ENCODE data around the gene GIPC1.
"Not testable (repeated sequence)": the region's sequence is repeated elsewhere in the genome, so short reads cannot be mapped to it uniquely, and the experiment has no call there.

Gene GIPC1

GRCh38 chr19:14463747-14464146 is 32.2 kb downstream of the GIPC1 start:
- no peak overlapping the region for H2BK12ac ChIP-seq (ENCODE audit: low read length)
- peaks cover 0 to 3% of the 10 kb centered on the region in 2 experiments for H3K4me1 ChIP-seq (ENCODE audit: control insufficient read depth in 1 of 2, insufficient read depth in 2 of 2, low read length in 2 of 2)
- H3K4me3 ChIP-seq (ENCODE audit: low read depth, low read length): no peak overlapping the region
- DNase-seq: no peak
- H4K12ac ChIP-seq (ENCODE audit: low read depth, low read length): no peak overlapping the region
- no peaks in the 10 kb centered on the region for H3K79me2 ChIP-seq (ENCODE audit: control insufficient read depth, insufficient read depth, low read length, poor library complexity)
- H3K9me3 ChIP-seq (ENCODE audit: insufficient read depth, low read depth, low read length): no peaks in the 10 kb centered on the region
- no peak overlapping the region for H2BK5ac ChIP-seq (ENCODE audit: low read depth, low read length, poor library complexity)
- H2AFZ ChIP-seq (ENCODE audit: insufficient read depth, low read length, poor library complexity): no peak overlapping the region
- no peak overlapping the region for H3K14ac ChIP-seq (ENCODE audit: low read length)
- H4K8ac ChIP-seq (ENCODE audit: low read depth, low read length): no peak overlapping the region
- H3K27ac ChIP-seq (ENCODE audit: low read depth, low read length): no peak overlapping the region
- no peak overlapping the region for H3K23ac ChIP-seq (ENCODE audit: low read length)
- no peak overlapping the region for H3K4me2 ChIP-seq (ENCODE audit: low read length)
- no peak overlapping the region for H2BK120ac ChIP-seq (ENCODE audit: insufficient read depth, low read length, poor library complexity)
- no peak overlapping the region for H3K9ac ChIP-seq (ENCODE audit: low read length)
- no peaks in the 10 kb centered on the region for H3K79me1 ChIP-seq (ENCODE audit: low read length)
- no peaks in the 10 kb centered on the region for H3K27me3 ChIP-seq (ENCODE audit: insufficient read depth, low read length)
- H3K36me3 ChIP-seq (ENCODE audit: control insufficient read depth in 1 of 2, insufficient read depth in 2 of 2, low read length in 2 of 2): no peaks in the 10 kb centered on the region
- H3K4ac ChIP-seq (ENCODE audit: low read depth, low read length): no peak overlapping the region
- no CpG with 5 or more reads among the region's 21 CpGs for WGBS (ENCODE audit: extremely low coverage, insufficient coverage, insufficient read length)
- H2AK5ac ChIP-seq (ENCODE audit: low read length): no peak overlapping the region
- H3K18ac ChIP-seq (ENCODE audit: low read length): no peak overlapping the region
- H4K91ac ChIP-seq (ENCODE audit: low read depth, low read length): no peak overlapping the region

- not testable (repeated sequence) for H2BK5ac ChIP-seq (ENCODE audit: low read depth, low read length, poor library complexity); H3K4ac ChIP-seq (ENCODE audit: low read depth, low read length); H4K91ac ChIP-seq (ENCODE audit: low read depth, low read length); H3K23ac ChIP-seq (ENCODE audit: low read length); H4K8ac ChIP-seq (ENCODE audit: low read depth, low read length); DNase-seq; H3K9me3 ChIP-seq (ENCODE audit: insufficient read depth, low read depth, low read length); H3K79me1 ChIP-seq (ENCODE audit: low read length); H4K12ac ChIP-seq (ENCODE audit: low read depth, low read length); H2AK5ac ChIP-seq (ENCODE audit: low read length); H2AFZ ChIP-seq (ENCODE audit: insufficient read depth, low read length, poor library complexity); H2BK12ac ChIP-seq (ENCODE audit: low read length); H3K4me2 ChIP-seq (ENCODE audit: low read length); H3K4me3 ChIP-seq (ENCODE audit: low read depth, low read length); H3K27ac ChIP-seq (ENCODE audit: low read depth, low read length); H3K36me3 ChIP-seq (ENCODE audit: control insufficient read depth in 1 of 2, insufficient read depth in 2 of 2, low read length in 2 of 2); H3K14ac ChIP-seq (ENCODE audit: low read length); H3K79me2 ChIP-seq (ENCODE audit: control insufficient read depth, insufficient read depth, low read length, poor library complexity); H3K27me3 ChIP-seq (ENCODE audit: insufficient read depth, low read length); H3K18ac ChIP-seq (ENCODE audit: low read length); H3K4me1 ChIP-seq (ENCODE audit: control insufficient read depth in 1 of 2, insufficient read depth in 2 of 2, low read length in 2 of 2); H2BK120ac ChIP-seq (ENCODE audit: insufficient read depth, low read length, poor library complexity); H3K9ac ChIP-seq (ENCODE audit: low read length)
- no CpG with 5 or more reads among the region's 7 CpGs for WGBS (ENCODE audit: extremely low coverage, insufficient coverage, insufficient read length)
Observed at GRCh38 chr19:14462401-14462800, 33.5 kb downstream of the GIPC1 start.

GRCh38 chr19:14460935-14461334 is 35.0 kb downstream of the GIPC1 start:
- H2BK12ac ChIP-seq (ENCODE audit: low read length): no peak overlapping the region
- no peaks in the 10 kb centered on the region for H3K79me2 ChIP-seq (ENCODE audit: control insufficient read depth, insufficient read depth, low read length, poor library complexity)
- H3K4me1 ChIP-seq (ENCODE audit: control insufficient read depth in 1 of 2, insufficient read depth in 2 of 2, low read length in 2 of 2): peaks cover 0 to 3% of the 10 kb centered on the region in 2 experiments
- no peak overlapping the region for H3K4me2 ChIP-seq (ENCODE audit: low read length)
- H4K12ac ChIP-seq (ENCODE audit: low read depth, low read length): no peak overlapping the region
- H3K4ac ChIP-seq (ENCODE audit: low read depth, low read length): no peak overlapping the region
- H2AFZ ChIP-seq (ENCODE audit: insufficient read depth, low read length, poor library complexity): no peak overlapping the region
- H4K8ac ChIP-seq (ENCODE audit: low read depth, low read length): no peak overlapping the region
- H3K4me3 ChIP-seq (ENCODE audit: low read depth, low read length): no peak overlapping the region
- H4K91ac ChIP-seq (ENCODE audit: low read depth, low read length): no peak overlapping the region
- H2BK120ac ChIP-seq (ENCODE audit: insufficient read depth, low read length, poor library complexity): no peak overlapping the region
- DNase-seq: no peak
- no peak overlapping the region for H3K9ac ChIP-seq (ENCODE audit: low read length)
- H3K27me3 ChIP-seq (ENCODE audit: insufficient read depth, low read length): no peaks in the 10 kb centered on the region
- H3K9me3 ChIP-seq (ENCODE audit: insufficient read depth, low read depth, low read length): no peaks in the 10 kb centered on the region
- H3K79me1 ChIP-seq (ENCODE audit: low read length): no peaks in the 10 kb centered on the region
- H3K23ac ChIP-seq (ENCODE audit: low read length): no peak overlapping the region
- 100% methylated on average over 1 of the region's 2 CpGs for WGBS (ENCODE audit: extremely low coverage, insufficient coverage, insufficient read length)
- H2BK5ac ChIP-seq (ENCODE audit: low read depth, low read length, poor library complexity): no peak overlapping the region
- H3K18ac ChIP-seq (ENCODE audit: low read length): no peak overlapping the region
- no peak overlapping the region for H2AK5ac ChIP-seq (ENCODE audit: low read length)
- H3K36me3 ChIP-seq (ENCODE audit: control insufficient read depth in 1 of 2, insufficient read depth in 2 of 2, low read length in 2 of 2): no peaks in the 10 kb centered on the region
- no peak overlapping the region for H3K14ac ChIP-seq (ENCODE audit: low read length)
- no peak overlapping the region for H3K27ac ChIP-seq (ENCODE audit: low read depth, low read length)

- H3K9ac ChIP-seq (ENCODE audit: low read length): no peak overlapping the region
- H3K27me3 ChIP-seq (ENCODE audit: insufficient read depth, low read length): no peaks in the 10 kb centered on the region
- H2AFZ ChIP-seq (ENCODE audit: insufficient read depth, low read length, poor library complexity): no peak overlapping the region
- no peak overlapping the region for H2BK5ac ChIP-seq (ENCODE audit: low read depth, low read length, poor library complexity)
- H3K79me1 ChIP-seq (ENCODE audit: low read length): no peaks in the 10 kb centered on the region
- H4K91ac ChIP-seq (ENCODE audit: low read depth, low read length): no peak overlapping the region
- H3K4ac ChIP-seq (ENCODE audit: low read depth, low read length): no peak overlapping the region
- no peak for DNase-seq
- H3K9me3 ChIP-seq (ENCODE audit: insufficient read depth, low read depth, low read length): no peaks in the 10 kb centered on the region
- H3K14ac ChIP-seq (ENCODE audit: low read length): no peak overlapping the region
- no peak overlapping the region for H2BK12ac ChIP-seq (ENCODE audit: low read length)
- H3K4me1 ChIP-seq (ENCODE audit: control insufficient read depth in 1 of 2, insufficient read depth in 2 of 2, low read length in 2 of 2): peaks cover 0 to under 1% of the 10 kb centered on the region in 2 experiments
- H2AK5ac ChIP-seq (ENCODE audit: low read length): no peak overlapping the region
- H3K27ac ChIP-seq (ENCODE audit: low read depth, low read length): no peak overlapping the region
- no peak overlapping the region for H4K8ac ChIP-seq (ENCODE audit: low read depth, low read length)
- H3K4me3 ChIP-seq (ENCODE audit: low read depth, low read length): no peak overlapping the region
- H3K79me2 ChIP-seq (ENCODE audit: control insufficient read depth, insufficient read depth, low read length, poor library complexity): no peaks in the 10 kb centered on the region
- no peaks in the 10 kb centered on the region for H3K36me3 ChIP-seq (ENCODE audit: control insufficient read depth in 1 of 2, insufficient read depth in 2 of 2, low read length in 2 of 2)
- H4K12ac ChIP-seq (ENCODE audit: low read depth, low read length): no peak overlapping the region
- no peak overlapping the region for H3K23ac ChIP-seq (ENCODE audit: low read length)
- H2BK120ac ChIP-seq (ENCODE audit: insufficient read depth, low read length, poor library complexity): no peak overlapping the region
- H3K18ac ChIP-seq (ENCODE audit: low read length): no peak overlapping the region
- no peak overlapping the region for H3K4me2 ChIP-seq (ENCODE audit: low read length)
- WGBS (ENCODE audit: extremely low coverage, insufficient coverage, insufficient read length): no CpG with 5 or more reads among the region's 5 CpGs
Observed at GRCh38 chr19:14459703-14460102, 36.2 kb downstream of the GIPC1 start.
